Endothelial cell (in vitro differentiated cells): ENCODE results near the gene ZKSCAN1. TPM values are rescaled to one million over a fixed set of nuclear protein-coding genes. Genes with fewer than 3 reads are reported as not detected.
A peak's percentile ranks its signal among the peaks of the same experiment; 100 is the strongest.

ENCODE experiments used
- DNase-seq: peaks from one replicate; pipeline ENCODE4 v3.0.0; 2021; ENCODE audit warnings: low spot score
- H3K27ac Mint-ChIP-seq: one replicate; pipeline ENCODE4 v1.8.0; 2021; ENCODE audit warnings: mixed read lengths, inconsistent platforms; ENCODE audit not compliant: unreplicated experiment
- H3K27me3 Mint-ChIP-seq: one replicate; pipeline ENCODE4 v1.8.0; 2021; ENCODE audit warnings: mild to moderate bottlenecking, moderate library complexity, mixed read lengths, inconsistent platforms; ENCODE audit not compliant: unreplicated experiment
- H3K36me3 Mint-ChIP-seq: one replicate; pipeline ENCODE4 v1.8.0; 2021; ENCODE audit warnings: mild to moderate bottlenecking, low read depth, mixed read lengths, inconsistent platforms; ENCODE audit not compliant: unreplicated experiment
- H3K4me1 Mint-ChIP-seq: one replicate; pipeline ENCODE4 v1.8.0; 2021; ENCODE audit warnings: mild to moderate bottlenecking, mixed read lengths, inconsistent platforms; ENCODE audit not compliant: unreplicated experiment
- H3K4me3 Mint-ChIP-seq: one replicate; pipeline ENCODE4 v1.8.0; 2021; ENCODE audit warnings: mild to moderate bottlenecking, mixed read lengths, inconsistent platforms; ENCODE audit not compliant: unreplicated experiment
- H3K9me3 Mint-ChIP-seq: one replicate; pipeline ENCODE4 v1.8.0; 2021; ENCODE audit warnings: mixed read lengths, inconsistent platforms; ENCODE audit not compliant: unreplicated experiment
- CTCF ChIP-seq: fragments of 200-600 bp; sonication (generic); IDR thresholded peaks from one replicate; pipeline ENCODE4 v1.5.0; 2021; ENCODE audit warnings: antibody characterized with exemption; ENCODE audit not compliant: unreplicated experiment
- total RNA-seq: library from RNA; stranded (reverse); fragmentation: NEBNext Ultra II Directional; extraction: Animal tissue kit (Norgen Biotek cat#: 25700); gene quantifications from one replicate; pipeline ENCODE4 v1.2.1, GENCODE V29; 2021; ENCODE audit not compliant: unreplicated experiment

ZKSCAN1 gene
- total RNA-seq, 1 donor from 2014 or later: 63.1 TPM

- DNase-seq: no peak
- peak overlapping the region; percentile 42 for H3K4me3 Mint-ChIP-seq
- no peak for TF ChIP-seq CTCF
- H3K9me3 Mint-ChIP-seq: no peaks in the 10 kb centered on the region
- H3K36me3 Mint-ChIP-seq: no peaks in the 10 kb centered on the region
- H3K27me3 Mint-ChIP-seq: peaks cover 3% of the 10 kb centered on the region
- peak overlapping the region; percentile 67 for H3K27ac Mint-ChIP-seq
- H3K4me1 Mint-ChIP-seq: peaks cover 3% of the 10 kb centered on the region
These were observed 18.4 kb upstream of the ZKSCAN1 start for GRCh38 chr7:99996755-99997544.

DNA sequence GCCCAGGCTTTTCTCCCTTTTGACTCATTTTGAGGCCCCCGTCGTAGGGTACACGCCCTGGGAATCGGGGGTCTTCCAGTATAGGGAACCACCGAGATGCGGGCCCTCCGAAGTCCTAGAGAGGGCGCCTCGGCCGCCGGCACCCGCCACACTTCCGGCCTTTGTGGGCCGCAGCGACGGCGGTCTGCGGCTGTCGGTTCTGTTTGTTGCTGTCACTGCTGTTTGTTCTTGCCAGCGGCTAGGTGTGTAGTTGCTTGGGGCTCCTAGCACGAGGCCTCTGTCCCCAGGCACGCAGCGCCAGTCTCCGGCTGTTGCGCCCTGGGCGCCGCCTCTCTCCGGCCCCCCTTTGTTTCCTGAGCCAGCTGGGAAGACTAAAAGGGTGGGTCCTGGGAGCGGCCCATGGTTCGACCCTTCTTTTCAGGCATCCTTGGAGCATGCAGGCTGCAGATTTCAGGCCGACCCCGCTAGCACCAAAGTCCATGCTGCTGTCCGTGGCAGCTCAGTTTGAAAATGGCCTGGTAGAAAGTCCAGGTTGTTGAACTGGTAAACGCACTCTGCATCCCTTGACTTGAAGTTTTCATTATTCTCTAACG, 17.8 kb upstream of the ZKSCAN1 start:
- TF ChIP-seq CTCF: peak; percentile 25
- Mint-ChIP-seq H3K9me3 (no peaks in the 10 kb centered on the region), H3K27me3 (peaks cover 3% of the 10 kb centered on the region), H3K36me3 (no peaks in the 10 kb centered on the region), H3K4me1 (peaks cover 3% of the 10 kb centered on the region), H3K27ac (peak overlapping the region; percentile 67), H3K4me3 (no peak overlapping the region)
- peak; percentile 33 for DNase-seq

DNA sequence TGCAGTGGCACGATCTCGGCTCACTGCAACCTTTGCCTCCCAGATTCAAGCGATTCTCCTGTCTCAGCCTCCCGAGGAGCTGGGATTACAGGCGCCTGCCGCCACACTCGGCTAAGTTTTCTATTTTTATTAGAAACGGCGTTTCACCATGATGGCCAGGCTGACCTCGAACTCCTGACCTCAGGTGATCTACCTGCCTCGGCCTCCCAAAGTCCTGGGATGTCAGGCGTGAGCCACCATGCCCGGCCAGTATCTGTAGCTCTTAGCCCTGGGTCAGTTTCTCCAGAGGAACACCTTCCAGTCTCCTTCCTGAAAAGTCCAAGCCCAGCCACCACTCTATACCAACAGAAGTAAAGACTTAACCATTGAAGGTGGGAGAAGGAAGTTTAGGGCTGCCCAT, 15.2 kb upstream of the ZKSCAN1 start:
- Mint-ChIP-seq H3K4me3 (no peak overlapping the region), H3K36me3 (no peaks in the 10 kb centered on the region), H3K9me3 (no peaks in the 10 kb centered on the region), H3K4me1 (peaks cover 12% of the 10 kb centered on the region), H3K27ac (no peak overlapping the region), H3K27me3 (peaks cover 4% of the 10 kb centered on the region)
- no peak for TF ChIP-seq CTCF
- DNase-seq: no peak

GRCh38 chr7:100003711-100004661, 11.4 kb upstream of the ZKSCAN1 start:
- Mint-ChIP-seq H3K4me3 (no peak overlapping the region), H3K4me1 (peaks cover 15% of the 10 kb centered on the region)
- TF ChIP-seq CTCF: no peak

More at GRCh38 chr7:100003711-100004661, 11.4 kb upstream of the ZKSCAN1 start:
- Mint-ChIP-seq H3K9me3 (no peaks in the 10 kb centered on the region), H3K36me3 (no peaks in the 10 kb centered on the region), H3K27me3 (peaks cover 6% of the 10 kb centered on the region), H3K27ac (peak overlapping the region; percentile 77)
- no peak for DNase-seq
